Measurements from ENCODE around the gene HADH.

Gene HADH

GRCh38 chr4:108042927-108043326 lies 53.2 kb downstream of the HADH start:
- TF ChIP-seq CTCF (IDR thresholded peaks at IDR 0.05): no peak

GRCh38 chr4:108043526-108043925 lies 53.8 kb downstream of the HADH start:
- TF ChIP-seq CTCF (IDR thresholded peaks at IDR 0.05): no peak

- no peak for TF ChIP-seq CTCF (IDR thresholded peaks at IDR 0.05)
Measured at GRCh38 chr4:108044951-108045686, 55.4 kb downstream of the HADH start.

GRCh38 chr4:108045687-108046024 lies 56.0 kb downstream of the HADH start:
- TF ChIP-seq CTCF (IDR thresholded peaks at IDR 0.05): no peak

- TF ChIP-seq CTCF (IDR thresholded peaks at IDR 0.05): no peak
Measured at GRCh38 chr4:108047199-108047598, 57.5 kb downstream of the HADH start.

- no peak for TF ChIP-seq CTCF (IDR thresholded peaks at IDR 0.05)
Measured at GRCh38 chr4:108048157-108048556, 58.5 kb downstream of the HADH start.

GRCh38 chr4:108048997-108049396 lies 59.3 kb downstream of the HADH start:
- TF ChIP-seq CTCF (IDR thresholded peaks at IDR 0.05): no peak

DNA sequence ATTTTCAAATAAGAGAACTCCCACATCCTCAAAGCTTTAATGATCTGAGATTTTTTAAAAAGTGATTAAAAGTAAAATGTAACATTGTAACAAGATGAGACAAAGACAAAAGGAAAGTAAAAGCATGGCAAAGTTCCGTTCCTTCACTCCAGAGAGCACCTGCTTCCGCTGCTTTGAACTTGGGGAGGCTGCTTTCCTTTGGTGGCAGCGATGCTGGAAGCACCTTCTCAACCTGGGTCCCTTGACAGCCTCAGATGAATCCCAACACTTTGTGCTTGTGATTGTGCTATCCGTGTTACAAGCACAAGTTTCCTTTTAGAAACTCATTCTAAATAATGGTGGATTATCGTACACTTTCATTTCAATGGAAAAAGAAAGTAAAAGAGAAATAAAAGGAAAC lies 59.7 kb downstream of the HADH start:
- no peak for TF ChIP-seq CTCF (IDR thresholded peaks at IDR 0.05)

All from LNCAP (cell line).